Epithelial cell of proximal tubule (primary cell): Measurements from ENCODE around the gene ATP2C2. TPM values are rescaled to one million over a fixed set of nuclear protein-coding genes. Genes with fewer than 3 reads are reported as not detected.

Experiments used
- DNase-seq: peaks from one replicate; pipeline ENCODE4 v3.0.0-alpha.2; 2011; ENCODE audit warnings: low read depth
- H3K4me3 ChIP-seq: 2 replicates; pipeline ENCODE4 v1.5.1; 2011; ENCODE audit warnings: low read depth, mild to moderate bottlenecking, low read length
- CTCF ChIP-seq: conservative IDR thresholded peaks from 2 replicates; pipeline ENCODE4 v1.5.1; 2012; ENCODE audit warnings: low read depth, mild to moderate bottlenecking, low read length
- total RNA-seq: library from RNA; depleted of rRNA; stranded (reverse); fragments of >200 nt; gene quantifications from 2 replicates; pipeline ENCODE4 v1.2.3, GENCODE V29; 2015

The ATP2C2 gene
- total RNA-seq, 1 donor from 2014 or later, result 6.3 TPM

GRCh38 chr16:84497418-84498222 is 129.3 kb downstream of the ATP2C2 start:
- TF ChIP-seq CTCF, result no peak
- no peak overlapping the region for H3K4me3 ChIP-seq

DNA sequence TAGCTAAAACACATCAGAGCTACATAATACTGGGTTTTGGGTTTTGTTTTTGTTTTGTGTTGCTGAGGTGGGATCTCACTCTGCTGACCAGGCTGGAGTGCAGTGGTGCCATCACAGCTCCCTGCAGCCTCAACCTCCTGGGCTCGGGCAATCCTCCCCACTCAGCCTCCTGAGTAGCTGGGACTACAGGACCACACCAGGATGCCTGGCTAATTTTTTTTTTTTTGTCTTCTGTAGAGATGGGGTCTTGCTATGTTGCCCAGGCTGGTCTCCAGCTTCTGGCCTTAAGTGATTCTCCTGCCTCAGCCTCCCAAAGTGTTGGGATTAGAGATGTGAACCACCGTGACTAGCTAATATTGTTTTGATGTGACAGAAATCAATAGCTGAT is 129.9 kb downstream of the ATP2C2 start:
- H3K4me3 ChIP-seq, result no peak overlapping the region
- no peak for DNase-seq
- TF ChIP-seq CTCF, result no peak

More at GRCh38 chr16:84497418-84498222, 129.3 kb downstream of the ATP2C2 start:
- no peak for DNase-seq

DNA sequence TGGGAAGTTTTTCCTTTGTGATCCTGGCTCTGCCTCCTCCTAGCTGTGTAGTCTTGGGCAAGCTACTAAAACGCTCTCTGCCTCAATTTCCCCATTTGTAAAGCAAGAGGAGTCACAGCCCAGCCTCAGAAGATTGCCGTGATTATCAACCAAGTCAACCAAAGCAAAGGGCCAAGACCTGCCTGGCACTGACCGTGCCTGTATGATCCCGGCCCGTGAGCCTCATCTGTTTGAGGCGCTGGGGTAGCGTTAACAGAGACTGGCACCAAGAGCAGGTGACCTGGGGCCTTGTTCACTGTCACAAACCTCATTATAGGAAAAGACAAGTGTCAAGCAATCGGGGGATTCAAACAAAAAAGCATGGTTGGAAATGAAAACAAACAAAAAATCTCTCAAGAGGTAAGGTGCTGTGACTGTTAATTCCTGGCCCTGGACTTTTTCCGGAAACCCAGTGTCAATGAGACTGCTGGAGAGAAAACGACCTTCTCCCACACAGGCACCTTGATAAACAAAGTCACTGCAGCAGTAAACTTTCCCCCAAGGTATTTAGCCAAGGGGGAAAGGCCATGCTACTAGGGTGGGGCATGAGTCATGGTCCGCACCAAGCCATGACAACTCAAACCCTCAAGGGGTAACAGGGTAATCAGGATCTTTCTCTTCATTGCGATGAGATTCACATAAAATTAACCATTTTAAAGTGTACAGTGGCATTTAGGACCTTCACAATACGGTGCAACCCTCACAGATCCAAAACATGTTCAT is 130.7 kb downstream of the ATP2C2 start:
- H3K4me3 ChIP-seq, result no peak overlapping the region
- no peak for DNase-seq
- no peak for TF ChIP-seq CTCF

DNA sequence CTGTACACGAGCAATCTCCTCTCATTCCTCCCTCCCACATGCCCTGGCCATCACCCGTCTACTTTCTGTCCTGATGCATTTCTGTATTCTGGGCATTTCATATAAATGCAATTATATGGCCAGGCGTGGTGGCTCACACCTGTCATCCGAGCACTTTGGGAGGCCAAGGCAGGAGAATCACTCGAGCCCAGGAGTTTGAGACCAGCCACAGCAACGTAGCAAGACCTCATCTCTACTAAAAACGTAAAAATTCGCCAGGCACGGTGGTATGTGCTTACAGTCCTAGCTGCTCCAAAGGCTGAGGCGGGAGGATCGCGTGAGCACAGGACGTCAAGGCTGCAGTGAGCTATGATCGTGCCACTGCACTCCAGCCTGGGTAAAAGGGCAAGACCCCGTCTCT is 131.3 kb downstream of the ATP2C2 start:
- no peak overlapping the region for H3K4me3 ChIP-seq
- DNase-seq, result no peak
- TF ChIP-seq CTCF, result no peak

GRCh38 chr16:84500531-84500930 is 132.2 kb downstream of the ATP2C2 start:
- no peak overlapping the region for H3K4me3 ChIP-seq
- no peak for DNase-seq
- no peak for TF ChIP-seq CTCF

GRCh38 chr16:84501077-84501735 is 132.9 kb downstream of the ATP2C2 start:
- H3K4me3 ChIP-seq, result no peak overlapping the region
- TF ChIP-seq CTCF, result no peak
- no peak for DNase-seq
